Motor neuron (in vitro differentiated cells): ENCODE measurements around the gene ADCY3. TPM values are rescaled to one million over a fixed set of nuclear protein-coding genes. Genes with fewer than 3 reads are reported as not detected.

ENCODE experiments used
- ATAC-seq, 8 experiments: fragments of 200-7000 bp; cut with Tn5 transposase; replicated peaks in 6 of 8; 2 replicates each; pipeline ENCODE4 v1.8.0; 2021; ENCODE audit warnings: mild to moderate bottlenecking in 8 of 8, moderate library complexity in 8 of 8
- H3K27ac ChIP-seq, 2 donors: fragments of 250-450 bp; sonication (Bioruptor Pico); 2 replicates each; pipeline ENCODE4 v1.9.0; 2021; ENCODE audit warnings: antibody characterized with exemption in 2 of 2, mild to moderate bottlenecking in 2 of 2, moderate library complexity in 1 of 2
- H3K4me1 ChIP-seq, 2 donors: fragments of 250-450 bp; sonication (Bioruptor Pico); replicated peaks in 1 of 2; 2 replicates each; pipeline ENCODE4 v1.6.1; 2021; ENCODE audit warnings: antibody characterized with exemption in 2 of 2, mild to moderate bottlenecking in 2 of 2, moderate library complexity in 1 of 2
- H3K4me3 ChIP-seq, 5 donors: fragments of 250-450 bp; sonication (Bioruptor Pico); 2 replicates each; pipeline ENCODE4 v1.9.0; 2021; ENCODE audit warnings: antibody characterized with exemption in 5 of 5, mild to moderate bottlenecking in 5 of 5, moderate library complexity in 4 of 5
- WGBS, 10 experiments: fragments of 450-650 bp; shearing (Covaris generic); methylation state at CpG; one replicate each; pipeline ENCODE4 v1.0.0; 2022; 5-methylcytosine and 5-hydroxymethylcytosine counted together
- in situ Hi-C, 9 experiments: fragments of 400-800 bp; cut with MboI; loops; one replicate each; pipeline ENCODE4 v1.15.0; 2021; ENCODE audit warnings: low sequenced_read_pairs in 9 of 9, low pct_unique_long_range_greater_than_20kb in 2 of 9; ENCODE audit not compliant: unreplicated experiment in 9 of 9
- total RNA-seq, 8 experiments: library from RNA; unstranded; fragments of 300-600 nt; gene quantifications; 2 replicates each; pipeline versions ENCODE4 v1.2.3 to v1.2.4, GENCODE V29; 2022

The ADCY3 gene
- total RNA-seq, 8 experiments from 2014 or later: 10.2 to 91.3 (median 20.6) TPM

- Histone ChIP-seq H3K4me1 (no peaks in the 10 kb centered on the region), H3K27ac (no peak overlapping the region), H3K4me3 (no peak overlapping the region)
- in situ Hi-C loops: no loop called here
- WGBS, 10 experiments: 78 to 100% (median 100%) methylated on average over 1 to 2 of the region's 2 CpGs; no CpG with 5 or more reads in 2 of the 10 experiments
- no peak for ATAC-seq
Observed at GRCh38 chr2:24892928-24893327, 27.1 kb downstream of the ADCY3 start.

- no peak for ATAC-seq
- in situ Hi-C loops: no loop called here
- WGBS, 10 experiments: 78 to 100% (median 97%) methylated on average over 1 to 2 of the region's 2 CpGs; no CpG with 5 or more reads in 2 of the 10 experiments
- Histone ChIP-seq H3K27ac (no peak overlapping the region), H3K4me3 (no peak overlapping the region), H3K4me1 (peaks cover 6% of the 10 kb centered on the region in 2 donors)
Observed at GRCh38 chr2:24891201-24891600, 28.8 kb downstream of the ADCY3 start.

GRCh38 chr2:24889221-24889620, 30.8 kb downstream of the ADCY3 start:
- ATAC-seq: peak in 1 of 8 experiments; percentile 31
- Histone ChIP-seq H3K4me1 (peaks cover 6 to 11% of the 10 kb centered on the region in 2 donors), H3K27ac (no peak overlapping the region), H3K4me3 (no peak overlapping the region)
- WGBS, 10 experiments: 35 to 100% (median 90%) methylated on average over 1 to 5 of the region's 5 CpGs
- in situ Hi-C loops: no loop called here

GRCh38 chr2:24888177-24888576, 31.9 kb downstream of the ADCY3 start:
- 80 to 100% (median 100%) methylated on average over 1 of the region's 6 CpGs; no CpG with 5 or more reads in 5 of the 10 experiments for WGBS, 10 experiments
- Histone ChIP-seq H3K27ac (no peak overlapping the region), H3K4me1 (peaks cover 6 to 11% of the 10 kb centered on the region in 2 donors), H3K4me3 (no peak overlapping the region)
- ATAC-seq: peak in 2 of 8 experiments; percentile 31 to 48
- in situ Hi-C loops: no loop called here

- Histone ChIP-seq H3K4me3 (no peak overlapping the region), H3K27ac (no peak overlapping the region)
- ATAC-seq: no peak
Observed at GRCh38 chr2:24887307-24887874, 32.6 kb downstream of the ADCY3 start.

GRCh38 chr2:24886691-24887304, 33.2 kb downstream of the ADCY3 start:
- H3K4me1 ChIP-seq: peaks cover 6 to 13% of the 10 kb centered on the region in 2 donors
- ATAC-seq: peak in 6 of 8 experiments; percentile 33 to 80 (median 50)
- H3K27ac ChIP-seq: no peak overlapping the region
- WGBS, 10 experiments: 0 to 90% (median 65%) methylated on average over 1 to 10 of the region's 16 CpGs; no CpG with 5 or more reads in 3 of the 10 experiments
- in situ Hi-C loops: no loop called here
- H3K4me3 ChIP-seq: no peak overlapping the region

More at GRCh38 chr2:24887307-24887874, 32.6 kb downstream of the ADCY3 start:
- 93 to 100% (median 94%) methylated on average over 2 to 5 of the region's 20 CpGs; no CpG with 5 or more reads in 6 of the 10 experiments for WGBS, 10 experiments
- in situ Hi-C loops: no loop called here
- peaks cover 6 to 11% of the 10 kb centered on the region in 2 donors for H3K4me1 ChIP-seq

GRCh38 chr2:24886126-24886501, 33.9 kb downstream of the ADCY3 start:
- ATAC-seq: peak in 1 of 8 experiments; percentile 49
- in situ Hi-C loops: no loop called here
- 67 to 100% (median 77%) methylated on average over 1 to 6 of the region's 13 CpGs; no CpG with 5 or more reads in 7 of the 10 experiments for WGBS, 10 experiments
- H3K27ac ChIP-seq: no peak overlapping the region
- no peak overlapping the region for H3K4me3 ChIP-seq
- peaks cover 6 to 15% of the 10 kb centered on the region in 2 donors for H3K4me1 ChIP-seq

GRCh38 chr2:24885221-24886125, 34.6 kb downstream of the ADCY3 start:
- WGBS, 10 experiments: 35 to 100% (median 82%) methylated on average over 2 to 5 of the region's 11 CpGs; no CpG with 5 or more reads in 2 of the 10 experiments
- peak in 2 of 8 experiments; percentile 31 to 74 for ATAC-seq
- in situ Hi-C loops: no loop called here

GRCh38 chr2:24883946-24884345, 36.1 kb downstream of the ADCY3 start:
- in situ Hi-C loops: no loop called here
- Histone ChIP-seq H3K4me3 (no peak overlapping the region), H3K27ac (no peak overlapping the region), H3K4me1 (peaks cover 6 to 15% of the 10 kb centered on the region in 2 donors)
- 40 to 89% (median 77%) methylated on average over 1 to 4 of the region's 4 CpGs; no CpG with 5 or more reads in 1 of the 10 experiments for WGBS, 10 experiments
- ATAC-seq: peak in 1 of 8 experiments; percentile 26

More at GRCh38 chr2:24885221-24886125, 34.6 kb downstream of the ADCY3 start:
- Histone ChIP-seq H3K27ac (no peak overlapping the region), H3K4me3 (no peak overlapping the region), H3K4me1 (peaks cover 6 to 15% of the 10 kb centered on the region in 2 donors)

- 47 to 100% (median 94%) methylated on average over 1 to 6 of the region's 9 CpGs; no CpG with 5 or more reads in 2 of the 10 experiments for WGBS, 10 experiments
- no peak overlapping the region for H3K4me3 ChIP-seq
- in situ Hi-C loops: no loop called here
- no peak overlapping the region for H3K27ac ChIP-seq
- ATAC-seq: no peak
- peaks cover 0 to 10% of the 10 kb centered on the region in 2 donors for H3K4me1 ChIP-seq
Observed at GRCh38 chr2:24881623-24882022, 38.4 kb downstream of the ADCY3 start.

- ATAC-seq: peak in 2 of 8 experiments; percentile 29 to 75
Observed at GRCh38 chr2:24881158-24881557, 38.9 kb downstream of the ADCY3 start.

GRCh38 chr2:24878341-24878740, 41.7 kb downstream of the ADCY3 start:
- no peak overlapping the region for H3K27ac ChIP-seq
- peaks cover 0 to 4% of the 10 kb centered on the region in 2 donors for H3K4me1 ChIP-seq
- in situ Hi-C loops: no loop called here
- H3K4me3 ChIP-seq: no peak overlapping the region
- 88 to 100% (median 100%) methylated on average over 1 to 5 of the region's 10 CpGs; no CpG with 5 or more reads in 5 of the 10 experiments for WGBS, 10 experiments
- ATAC-seq: peak in 1 of 8 experiments; percentile 15

More at GRCh38 chr2:24881158-24881557, 38.9 kb downstream of the ADCY3 start:
- H3K4me1 ChIP-seq: peaks cover 0 to 9% of the 10 kb centered on the region in 2 donors
- WGBS, 10 experiments: 52 to 100% (median 87%) methylated on average over 1 to 6 of the region's 6 CpGs; no CpG with 5 or more reads in 6 of the 10 experiments
- H3K4me3 ChIP-seq: no peak overlapping the region
- in situ Hi-C loops: no loop called here
- H3K27ac ChIP-seq: no peak overlapping the region
